ENCODE measurements around the gene RAB7B. TPM values are rescaled to one million over a fixed set of nuclear protein-coding genes. Genes with fewer than 3 reads are reported as not detected.

The RAB7B gene
- total and polyA plus RNA-seq, 12 donors, result 0.49 to 4.0 (median 1.2) TPM

- Histone ChIP-seq H3K4me1 (peaks cover 0 to 61% (median 22%) of the 10 kb centered on the region in 9 donors), H3K9me3 (no peaks in the 10 kb centered on the region), H3K27me3 (no peaks in the 10 kb centered on the region), H3K4me3 (no peak overlapping the region), H3K36me3 (no peaks in the 10 kb centered on the region), H3K27ac (peak overlapping the region in 2 of 10 donors; percentile 16 to 22)
- TF ChIP-seq CTCF (IDR thresholded peaks at IDR 0.05), result no peak
- 50 to 71% methylated on average over 12 of the region's 12 CpGs for WGBS, 2 donors
- intact Hi-C loops (cut with DNase I), result no loop called here
- ATAC-seq (peak in 4 of 8 donors; percentile 19 to 42 (median 28)), DNase-seq (no peak)
These were observed 1.6 kb upstream of the RAB7B start for GRCh38 chr1:206004826-206005225.

DNA sequence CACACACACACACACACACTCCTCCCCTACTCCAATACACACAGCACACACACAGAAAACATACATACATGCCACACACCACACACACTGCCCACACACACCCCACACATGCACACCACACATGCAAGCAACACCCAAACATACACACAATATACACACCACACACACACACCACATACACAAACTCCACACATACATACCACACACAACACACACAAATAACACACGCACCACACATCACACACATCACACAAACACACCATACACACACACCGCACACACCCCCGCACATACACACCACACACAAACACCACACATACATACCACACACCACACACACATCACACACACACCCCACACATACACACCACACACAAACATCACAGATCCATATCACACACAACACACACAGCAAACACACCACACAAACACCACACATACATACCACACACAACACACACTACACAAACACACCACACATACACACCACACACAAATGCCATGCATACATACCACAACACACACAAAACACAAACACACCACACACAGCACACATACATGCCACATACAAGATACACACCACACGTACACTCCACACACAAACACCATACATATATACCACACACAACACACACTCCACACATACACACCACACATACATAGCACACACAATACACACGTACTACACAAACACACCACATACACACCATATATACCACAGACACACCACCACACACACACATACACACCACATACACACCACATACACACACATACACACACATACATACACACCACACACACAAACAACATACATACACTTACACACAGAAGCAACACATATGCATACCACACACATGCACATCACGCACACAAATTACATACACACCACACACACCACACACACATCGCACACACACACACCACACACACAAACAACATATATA is 932 bp upstream of the RAB7B start:
- intact Hi-C loops (cut with DNase I), result no loop called here
- H3K27ac ChIP-seq, result peak overlapping the region in 2 of 10 donors; percentile 76 to 80
- H3K27me3 ChIP-seq, result no peaks in the 10 kb centered on the region
- H3K4me1 ChIP-seq, result peaks cover 0 to 61% (median 22%) of the 10 kb centered on the region in 9 donors
- H3K36me3 ChIP-seq, result no peaks in the 10 kb centered on the region
- 95 to 97% methylated on average over 7 of the region's 7 CpGs for WGBS, 2 donors
- peak in 1 of 8 donors; percentile 8 for ATAC-seq
- TF ChIP-seq CTCF (IDR thresholded peaks at IDR 0.05), result no peak
- no peak overlapping the region for H3K4me3 ChIP-seq
- no peaks in the 10 kb centered on the region for H3K9me3 ChIP-seq
- no peak for DNase-seq

DNA sequence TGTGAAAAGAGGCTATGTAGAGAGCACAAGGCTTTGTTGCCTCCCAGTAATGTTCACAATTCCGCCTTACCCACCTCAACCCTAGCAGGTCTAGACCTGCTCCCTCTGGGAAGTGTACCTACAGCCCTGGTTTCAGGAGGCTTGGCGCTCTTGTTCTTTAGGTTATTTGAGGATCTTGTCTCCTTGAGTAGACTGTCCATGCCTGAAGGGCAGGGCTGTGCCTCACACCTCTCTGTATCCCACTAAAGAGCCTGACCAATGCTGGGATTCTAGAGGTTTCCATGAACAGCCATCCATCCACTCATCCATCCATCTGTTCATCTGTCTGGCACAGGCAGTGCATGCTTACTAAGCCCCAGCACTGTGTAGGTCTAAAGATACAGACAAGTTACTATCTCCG is 1.0 kb downstream of the RAB7B start:
- Histone ChIP-seq H3K4me1 (peaks cover 0 to 65% (median 22%) of the 10 kb centered on the region in 9 donors), H3K27me3 (no peaks in the 10 kb centered on the region), H3K27ac (peak overlapping the region in 5 of 10 donors; percentile 58 to 80 (median 67)), H3K36me3 (no peaks in the 10 kb centered on the region), H3K4me3 (peak overlapping the region in 7 of 10 donors; percentile 32 to 59 (median 48)), H3K9me3 (no peaks in the 10 kb centered on the region)
- ATAC-seq (no peak), DNase-seq (no peak)
- WGBS, 2 donors, result 91 to 98% methylated on average over 3 of the region's 3 CpGs
- TF ChIP-seq CTCF (IDR thresholded peaks at IDR 0.05), result no peak
- intact Hi-C loops (cut with DNase I), result no loop called here

GRCh38 chr1:206001476-206001888 is 1.7 kb downstream of the RAB7B start:
- no peak for DNase-seq
- H3K27ac ChIP-seq, result peak overlapping the region in 3 of 10 donors; percentile 20 to 67 (median 47)

More at GRCh38 chr1:206001476-206001888, 1.7 kb downstream of the RAB7B start:
- Histone ChIP-seq H3K9me3 (no peaks in the 10 kb centered on the region), H3K4me3 (peak overlapping the region in 5 of 10 donors; percentile 45 to 59 (median 51)), H3K4me1 (peaks cover 0 to 61% (median 22%) of the 10 kb centered on the region in 9 donors), H3K27me3 (no peaks in the 10 kb centered on the region), H3K36me3 (no peaks in the 10 kb centered on the region)
- 43 to 46% methylated on average over 3 of the region's 3 CpGs for WGBS, 2 donors
- peak in 7 of 8 donors; percentile 32 to 79 (median 66) for ATAC-seq
- no peak for TF ChIP-seq CTCF (IDR thresholded peaks at IDR 0.05)
- intact Hi-C loops (cut with DNase I), result no loop called here

Measured in heart right ventricle (tissue), 16 donors.